ENCODE results near the gene RASSF4.

GRCh38 chr10:44925811-44926750 is 33.5 kb upstream of the RASSF4 start:
- TF ChIP-seq CTCF (conservative IDR thresholded peaks at IDR 0.05) (no peak), ZFX (IDR thresholded peaks at IDR 0.05) (no peak)

Measured in C4-2B (cell line).